Astrocyte of the cerebellum (primary cell): ENCODE results near the gene C7orf25.
"Not testable (repeated sequence)": the region's sequence is repeated elsewhere in the genome, so short reads cannot be mapped to it uniquely, and the experiment has no call there.

Source experiments
- DNase-seq: peaks from one replicate; pipeline ENCODE4 v3.0.0-alpha.2; 2011; ENCODE audit warnings: low read depth
- H3K4me3 ChIP-seq: 2 replicates; pipeline ENCODE4 v1.5.1; 2011; ENCODE audit warnings: mild to moderate bottlenecking, low read depth, low read length, moderate library complexity
- in situ Hi-C: cut with HindIII; loops from 2 replicates; pipeline ENCODE4 v1.10.0; 2017; ENCODE audit warnings: low sequenced_read_pairs
- TF ChIP-seq, protein P1 (sequence below): IDR thresholded peaks from 2 replicates; pipeline ENCODE4 v1.5.1; 2012; ENCODE audit warnings: low read length, low read depth, moderate library complexity, mild to moderate bottlenecking; ENCODE audit errors: missing control alignments

The C7orf25 gene

DNA sequence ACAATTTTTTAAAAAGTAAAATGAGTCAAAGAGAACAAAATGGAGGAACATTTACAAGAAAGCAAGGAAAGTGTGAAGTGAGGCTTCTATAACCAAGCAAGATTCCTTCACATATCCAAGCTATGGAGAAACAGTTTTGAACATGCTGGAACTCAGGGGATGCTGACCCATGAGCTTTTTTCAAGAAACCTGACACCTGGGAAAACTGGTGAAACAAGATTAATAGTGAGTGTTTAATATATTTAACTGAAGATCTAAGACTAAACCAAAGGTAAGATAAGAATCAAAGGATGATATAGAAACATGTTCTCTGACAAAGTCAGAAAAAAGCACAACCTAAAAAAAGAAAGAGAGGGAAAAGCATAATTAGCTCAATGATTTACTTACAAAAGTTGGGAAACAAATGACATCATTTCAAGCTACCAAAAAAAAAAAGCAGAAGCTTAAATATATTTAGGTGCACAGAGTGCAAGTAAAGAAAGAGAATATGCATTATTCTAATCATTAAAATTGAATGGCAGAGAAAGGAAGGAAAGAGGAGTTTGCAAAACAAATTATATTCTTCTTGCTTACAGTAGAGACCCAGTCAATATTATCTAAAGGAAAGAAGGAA, 24.9 kb downstream of the C7orf25 start:
- H3K4me3 ChIP-seq: no peak overlapping the region
- TF ChIP-seq, protein P1, sequence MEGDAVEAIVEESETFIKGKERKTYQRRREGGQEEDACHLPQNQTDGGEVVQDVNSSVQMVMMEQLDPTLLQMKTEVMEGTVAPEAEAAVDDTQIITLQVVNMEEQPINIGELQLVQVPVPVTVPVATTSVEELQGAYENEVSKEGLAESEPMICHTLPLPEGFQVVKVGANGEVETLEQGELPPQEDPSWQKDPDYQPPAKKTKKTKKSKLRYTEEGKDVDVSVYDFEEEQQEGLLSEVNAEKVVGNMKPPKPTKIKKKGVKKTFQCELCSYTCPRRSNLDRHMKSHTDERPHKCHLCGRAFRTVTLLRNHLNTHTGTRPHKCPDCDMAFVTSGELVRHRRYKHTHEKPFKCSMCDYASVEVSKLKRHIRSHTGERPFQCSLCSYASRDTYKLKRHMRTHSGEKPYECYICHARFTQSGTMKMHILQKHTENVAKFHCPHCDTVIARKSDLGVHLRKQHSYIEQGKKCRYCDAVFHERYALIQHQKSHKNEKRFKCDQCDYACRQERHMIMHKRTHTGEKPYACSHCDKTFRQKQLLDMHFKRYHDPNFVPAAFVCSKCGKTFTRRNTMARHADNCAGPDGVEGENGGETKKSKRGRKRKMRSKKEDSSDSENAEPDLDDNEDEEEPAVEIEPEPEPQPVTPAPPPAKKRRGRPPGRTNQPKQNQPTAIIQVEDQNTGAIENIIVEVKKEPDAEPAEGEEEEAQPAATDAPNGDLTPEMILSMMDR: no peak
- no peak for DNase-seq
- in situ Hi-C loops: no loop called here

DNA sequence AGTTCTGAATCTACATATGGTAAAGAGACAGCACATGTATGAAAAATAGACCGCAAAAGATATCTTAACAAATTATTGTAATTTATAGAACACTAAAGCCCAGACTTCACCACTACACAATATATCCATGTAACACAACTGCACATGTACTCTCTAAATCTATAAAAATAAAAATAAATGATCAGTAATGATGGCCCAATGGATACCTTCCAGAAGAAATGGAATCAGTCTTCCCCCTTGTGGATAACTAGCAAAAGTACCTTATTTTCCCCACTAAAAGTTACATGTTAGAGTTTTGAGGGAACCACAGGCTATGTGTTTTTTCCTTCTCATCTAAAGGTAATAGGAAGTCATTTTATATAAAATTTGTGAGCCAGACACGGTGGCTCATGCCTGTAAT, 25.7 kb downstream of the C7orf25 start:
- DNase-seq: no peak
- no peak overlapping the region for H3K4me3 ChIP-seq
- in situ Hi-C loops: no loop called here
- TF ChIP-seq, protein P1: peak; percentile 31

DNA sequence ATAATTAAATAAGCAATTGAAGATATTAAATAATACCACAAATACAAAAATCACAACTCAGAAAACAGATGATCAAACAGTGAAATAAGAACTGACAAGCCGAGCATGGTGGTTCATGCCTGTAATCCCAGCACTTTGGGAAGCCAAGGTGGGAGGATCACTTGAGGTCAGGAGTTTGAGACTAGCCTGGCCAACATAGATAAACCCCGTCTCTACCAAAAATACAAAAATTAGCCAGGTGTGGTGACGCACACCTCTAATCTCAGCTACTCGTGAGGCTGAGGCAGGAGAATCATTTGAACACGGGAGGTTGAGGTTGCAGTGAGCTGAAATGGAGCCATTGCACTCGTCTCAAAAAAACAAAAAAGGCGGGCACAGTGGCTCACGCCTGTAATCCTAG, 26.7 kb downstream of the C7orf25 start:
- H3K4me3 ChIP-seq, DNase-seq, in situ Hi-C loops: not testable (repeated sequence)

GRCh38 chr7:42883950-42884349, 27.9 kb downstream of the C7orf25 start:
- no peak for DNase-seq
- TF ChIP-seq, protein P1: no peak
- in situ Hi-C loops: no loop called here
- no peak overlapping the region for H3K4me3 ChIP-seq

GRCh38 chr7:42880392-42880791, 31.5 kb downstream of the C7orf25 start:
- DNase-seq: no peak
- H3K4me3 ChIP-seq: no peak overlapping the region
- TF ChIP-seq, protein P1: no peak
- in situ Hi-C loops: no loop called here

GRCh38 chr7:42878303-42878702, 33.6 kb downstream of the C7orf25 start:
- DNase-seq: no peak
- TF ChIP-seq, protein P1: no peak
- H3K4me3 ChIP-seq: no peak overlapping the region
- in situ Hi-C loops: no loop called here

DNA sequence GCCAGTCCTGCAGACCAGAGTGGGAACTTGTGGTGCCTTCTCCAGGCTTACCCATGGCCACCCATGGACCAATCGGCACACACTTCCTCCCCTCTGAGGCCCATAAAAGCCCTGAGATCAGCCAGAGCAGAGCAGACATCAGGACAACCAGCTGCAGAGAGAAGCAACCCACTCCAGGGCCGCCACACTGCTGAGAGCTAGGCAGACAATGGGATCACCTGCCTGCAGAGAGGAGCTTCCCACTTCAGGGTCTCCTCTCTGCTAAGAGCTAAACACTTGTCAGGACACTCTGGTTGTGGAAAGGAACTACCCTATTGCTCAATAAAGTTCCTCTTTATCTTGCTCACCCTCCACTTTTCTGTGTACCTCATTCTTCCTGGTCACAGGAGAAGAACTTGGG, 34.0 kb downstream of the C7orf25 start:
- no peak overlapping the region for H3K4me3 ChIP-seq
- in situ Hi-C loops: no loop called here
- DNase-seq: no peak
- TF ChIP-seq, protein P1: no peak
